HCT116 (cell line): Measurements from ENCODE around the gene GZMH. TPM values are rescaled to one million over a fixed set of nuclear protein-coding genes. Genes with fewer than 3 reads are reported as not detected.

Experiments
- ATAC-seq: fragments of 200-7000 bp; cut with Tn5 transposase; 2 replicates; pipeline ENCODE4 v1.9.1; 2020; ENCODE audit warnings: mild to moderate bottlenecking, moderate library complexity
- BruUV-seq: library from RNA; stranded (reverse); fragments of 400-500 nt; replicated peaks from 2 replicates; lab custom pipeline; 2021; lab: Mats Ljungman, UMichigan
- CTCF ChIA-PET: fragments of 300-600 bp; sonication (Branson Sonifier 250); formaldehyde crosslinking; loops from one replicate; lab custom pipeline; 2021; ENCODE audit warnings: antibody characterized with exemption; lab: Charles Lee
- POLR2A ChIA-PET: fragments of 300-600, 350-600 bp; sonication (Branson Sonifier 250); formaldehyde crosslinking; loops from one replicate; lab custom pipeline; 2021; ENCODE audit warnings: antibody characterized with exemption; lab: Charles Lee
- RAD21 ChIA-PET, 2 experiments: fragments of 300-600 bp; sonication (Branson Sonifier 250); formaldehyde crosslinking; loops; one replicate each; lab custom pipeline; 2023; ENCODE audit warnings: low total read pairs in 2 of 2; ENCODE audit not compliant: uncharacterized antibody in 2 of 2, unreplicated experiment in 2 of 2, low non-redundant PET in 1 of 2; lab: Charles Lee
- DNase-seq: peaks from one replicate; pipeline ENCODE4 v3.0.0-alpha.2; 2010; ENCODE audit warnings: low read depth, low spot score
- H2AFZ ChIP-seq: fragments of 200-600 bp; shearing (Covaris generic), sonication (generic); 2 replicates; pipeline ENCODE4 v1.6.1; 2017; ENCODE audit warnings: low read depth, mixed run types, mixed read lengths, antibody characterized with exemption, low read length; ENCODE audit not compliant: poor library complexity, severe bottlenecking
- H3K27ac ChIP-seq: 2 replicates; pipeline ENCODE4 v1.5.1; 2012; ENCODE audit warnings: low read depth, low read length
- H3K27me3 ChIP-seq: fragments of 200-600 bp; sonication (generic); 2 replicates; pipeline ENCODE4 v1.6.1; 2016; ENCODE audit warnings: mixed run types, low read length, mixed read lengths; ENCODE audit not compliant: insufficient read depth
- H3K36me3 ChIP-seq, 2 experiments: fragments of 200-500 bp in 1 of 2; fragments of 200-600 bp in 1 of 2; sonication (Bioruptor generic) in 1 of 2; sonication (generic) in 1 of 2; 2 replicates each; pipeline versions ENCODE4 v1.5.1 to v1.6.1; 2014 to 2016; ENCODE audit warnings: low read length in 2 of 2, inconsistent platforms in 1 of 2, mixed read lengths in 1 of 2, mixed run types in 1 of 2; ENCODE audit not compliant: insufficient read depth in 2 of 2, control insufficient read depth in 1 of 2
- H3K4me1 ChIP-seq, 2 experiments: fragments of 200-600 bp in 1 of 2; sonication (generic) in 1 of 2; 2 replicates each; pipeline versions ENCODE4 v1.5.1 to v1.6.1; 2012 to 2017; ENCODE audit warnings: low read length in 2 of 2, inconsistent platforms in 1 of 2, mild to moderate bottlenecking in 1 of 2, mixed read lengths in 1 of 2, mixed run types in 1 of 2, moderate library complexity in 1 of 2; ENCODE audit not compliant: insufficient read depth in 2 of 2, control insufficient read depth in 1 of 2
- H3K4me2 ChIP-seq: fragments of 200-600 bp; sonication (generic); 2 replicates; pipeline ENCODE4 v1.6.1; 2017; ENCODE audit warnings: mixed run types, low read length, mixed read lengths
- H3K4me3 ChIP-seq, 2 experiments: fragments of 200-600 bp in 1 of 2; sonication (generic) in 1 of 2; replicated peaks in 1 of 2; 2 replicates each; pipeline ENCODE4 v1.5.1; 2011 to 2016; ENCODE audit warnings: low read length in 2 of 2, control low read depth in 1 of 2, low read depth in 1 of 2, mild to moderate bottlenecking in 1 of 2, mixed read lengths in 1 of 2, mixed run types in 1 of 2
- H3K79me2 ChIP-seq: fragments of 200-600 bp; sonication (generic); 2 replicates; pipeline ENCODE4 v1.6.1; 2017; ENCODE audit warnings: mild to moderate bottlenecking, mixed run types, low read length, moderate library complexity, mixed read lengths; ENCODE audit not compliant: insufficient read depth
- H3K9ac ChIP-seq: fragments of 200-600 bp; sonication (generic); 2 replicates; pipeline ENCODE4 v1.6.1; 2016; ENCODE audit warnings: low read length, mixed read lengths
- H3K9me2 ChIP-seq: fragments of 200-600 bp; sonication (generic), shearing (Covaris generic); 2 replicates; pipeline ENCODE4 v1.6.1; 2017; ENCODE audit warnings: mixed run types, mild to moderate bottlenecking, moderate library complexity; ENCODE audit not compliant: insufficient read depth
- H3K9me3 ChIP-seq, 2 experiments: fragments of 200-500 bp in 1 of 2; fragments of 200-600 bp in 1 of 2; sonication (Bioruptor generic) in 1 of 2; sonication (generic) in 1 of 2; 2 replicates each; pipeline ENCODE4 v1.6.1; 2014 to 2017; ENCODE audit warnings: low read length in 2 of 2, mixed read lengths in 2 of 2, inconsistent platforms in 1 of 2, low read depth in 1 of 2, mild to moderate bottlenecking in 1 of 2, mixed run types in 1 of 2, moderate library complexity in 1 of 2; ENCODE audit not compliant: control insufficient read depth in 1 of 2, insufficient read depth in 1 of 2
- H4K20me1 ChIP-seq: fragments of 200-600 bp; sonication (generic), shearing (Covaris generic); 2 replicates; pipeline ENCODE4 v1.6.1; 2017; ENCODE audit warnings: mixed run types, mild to moderate bottlenecking, moderate library complexity; ENCODE audit not compliant: insufficient read depth
- CBX3 ChIP-seq: IDR thresholded peaks from 2 replicates; pipeline ENCODE4 v1.6.1; 2012; ENCODE audit warnings: low read depth
- CEBPB ChIP-seq: IDR thresholded peaks from 2 replicates; pipeline ENCODE4 v1.6.1; 2012; ENCODE audit warnings: low read depth
- ELF1 ChIP-seq: IDR thresholded peaks from 2 replicates; pipeline ENCODE4 v1.6.1; 2012; ENCODE audit warnings: low read depth, borderline replicate concordance
- EZH2phosphoT487 ChIP-seq: fragments of 200-600 bp; IDR thresholded peaks from 2 replicates; pipeline ENCODE4 v1.6.1; 2018; ENCODE audit warnings: antibody characterized with exemption, borderline replicate concordance
- POLR2A ChIP-seq: IDR thresholded peaks from 2 replicates; pipeline ENCODE4 v1.7.0; 2011; ENCODE audit warnings: borderline replicate concordance; ENCODE audit not compliant: insufficient read depth, insufficient read length; ENCODE audit errors: extremely low read depth
- SP1 ChIP-seq: IDR thresholded peaks from 2 replicates; pipeline ENCODE4 v1.6.1; 2012; ENCODE audit warnings: low read depth
- SRF ChIP-seq: IDR thresholded peaks from 2 replicates; pipeline ENCODE4 v1.6.1; 2012; ENCODE audit warnings: low read depth
- TCF7L2 ChIP-seq: IDR thresholded peaks from 2 replicates; pipeline ENCODE4 v1.7.0; 2011; ENCODE audit warnings: borderline replicate concordance, inconsistent platforms; ENCODE audit not compliant: insufficient read depth, insufficient read length; ENCODE audit errors: extremely low read depth
- ZNF274 ChIP-seq: fragments of 200-500 bp; sonication (Bioruptor generic); IDR thresholded peaks from 2 replicates; pipeline ENCODE4 v1.6.1; 2014; ENCODE audit warnings: mild to moderate bottlenecking, low read depth, low read length, inconsistent platforms
- intact Hi-C: fragments of 100-400 bp; cut with micrococcal nuclease; formaldehyde crosslinking; loops from 2 replicates; pipeline ENCODE4 v1.10.0; 2022
- total RNA-seq: library from RNA; stranded (reverse); gene quantifications from one replicate; pipeline ENCODE4 v1.2.1, GENCODE V29; 2021; ENCODE audit not compliant: unreplicated experiment
- TF ChIP-seq, protein P1 (sequence below), 3 experiments: fragments of 200-600 bp in 1 of 3; sonication (generic) in 1 of 3; IDR thresholded peaks in 2 of 3; conservative IDR thresholded peaks in 1 of 3; 2 replicates each; pipeline ENCODE4 v1.5.1; 2012 to 2017; ENCODE audit warnings: low read depth in 2 of 3, low read length in 2 of 3, antibody characterized with exemption in 1 of 3, borderline replicate concordance in 1 of 3, control low read depth in 1 of 3, mild to moderate bottlenecking in 1 of 3, mixed read lengths in 1 of 3, mixed run types in 1 of 3, moderate library complexity in 1 of 3; ENCODE audit not compliant: insufficient read depth in 1 of 3
- TF ChIP-seq, protein P2 (sequence below): IDR thresholded peaks from 2 replicates; pipeline ENCODE4 v1.6.1; 2012

The GZMH gene
- total RNA-seq, 1 experiment from 2014 or later, result not detected

DNA sequence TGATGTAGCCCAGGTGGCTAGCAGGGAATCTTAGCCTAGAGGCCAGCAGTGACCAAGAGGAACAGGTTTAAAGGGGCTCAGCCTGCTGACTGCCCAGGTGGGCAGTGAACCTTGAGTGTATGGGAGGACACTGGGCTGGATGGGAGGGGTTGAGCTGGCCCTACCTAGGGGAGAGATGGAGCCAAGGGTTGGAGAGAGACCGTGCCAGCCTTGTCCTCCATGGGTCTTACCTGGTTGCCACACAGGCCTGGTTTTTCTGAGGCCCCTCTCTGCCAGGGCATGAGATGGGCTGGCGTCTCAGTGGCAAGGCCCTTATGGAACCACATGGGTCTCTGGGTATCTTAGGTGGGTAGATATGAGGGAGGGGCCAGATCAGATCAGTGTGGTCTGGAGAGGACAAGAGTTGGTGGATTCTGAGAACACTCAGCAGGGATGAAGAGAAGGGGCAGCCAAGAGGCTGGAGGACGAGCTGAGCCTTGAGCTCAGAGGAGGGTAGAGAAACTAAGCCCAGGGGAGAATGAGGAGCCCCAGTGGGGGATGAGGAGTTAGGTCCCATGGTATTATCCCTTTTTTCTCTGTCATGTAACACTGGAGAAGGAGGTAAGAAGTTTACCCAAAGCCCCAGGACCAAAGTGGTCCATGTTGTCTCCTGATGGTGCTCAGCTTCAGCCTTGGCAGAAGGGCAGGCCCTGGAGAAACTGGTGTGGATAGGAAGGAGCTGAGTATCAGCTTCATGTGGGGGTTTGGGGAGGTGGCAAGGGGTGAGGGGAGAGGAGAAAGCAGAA is 20.8 kb upstream of the GZMH start:
- no peak for ATAC-seq
- POLR2A ChIA-PET, result no interaction called here
- CTCF ChIA-PET, result no interaction called here

More for the DNA sequence above, 20.8 kb upstream of the GZMH start:
- Histone ChIP-seq H2AFZ (no peak overlapping the region), H3K36me3 (no peaks in the 10 kb centered on the region), H3K9ac (no peak overlapping the region), H3K4me3 (no peak overlapping the region), H3K9me2 (no peaks in the 10 kb centered on the region), H3K4me1 (no peaks in the 10 kb centered on the region; a peak in 1 of 4 replicates), H4K20me1 (no peaks in the 10 kb centered on the region), H3K27me3 (no peaks in the 10 kb centered on the region), H3K27ac (no peak overlapping the region), H3K4me2 (no peak overlapping the region), H3K9me3 (no peaks in the 10 kb centered on the region), H3K79me2 (no peaks in the 10 kb centered on the region)
- intact Hi-C loops, result no loop called here
- no peak for DNase-seq
- no TSS peak for BruUV-seq
- RAD21 ChIA-PET, result no interaction called here
- TF ChIP-seq SP1 (no peak), TCF7L2 (no peak), CEBPB (no peak), POLR2A (no peak), ZNF274 (no peak), EZH2phosphoT487 (no peak), SRF (no peak), CBX3 (no peak), ELF1 (no peak)
- TF ChIP-seq, protein P1, sequence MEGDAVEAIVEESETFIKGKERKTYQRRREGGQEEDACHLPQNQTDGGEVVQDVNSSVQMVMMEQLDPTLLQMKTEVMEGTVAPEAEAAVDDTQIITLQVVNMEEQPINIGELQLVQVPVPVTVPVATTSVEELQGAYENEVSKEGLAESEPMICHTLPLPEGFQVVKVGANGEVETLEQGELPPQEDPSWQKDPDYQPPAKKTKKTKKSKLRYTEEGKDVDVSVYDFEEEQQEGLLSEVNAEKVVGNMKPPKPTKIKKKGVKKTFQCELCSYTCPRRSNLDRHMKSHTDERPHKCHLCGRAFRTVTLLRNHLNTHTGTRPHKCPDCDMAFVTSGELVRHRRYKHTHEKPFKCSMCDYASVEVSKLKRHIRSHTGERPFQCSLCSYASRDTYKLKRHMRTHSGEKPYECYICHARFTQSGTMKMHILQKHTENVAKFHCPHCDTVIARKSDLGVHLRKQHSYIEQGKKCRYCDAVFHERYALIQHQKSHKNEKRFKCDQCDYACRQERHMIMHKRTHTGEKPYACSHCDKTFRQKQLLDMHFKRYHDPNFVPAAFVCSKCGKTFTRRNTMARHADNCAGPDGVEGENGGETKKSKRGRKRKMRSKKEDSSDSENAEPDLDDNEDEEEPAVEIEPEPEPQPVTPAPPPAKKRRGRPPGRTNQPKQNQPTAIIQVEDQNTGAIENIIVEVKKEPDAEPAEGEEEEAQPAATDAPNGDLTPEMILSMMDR (IDR thresholded peaks at IDR 0.05 in 2 of 3, conservative IDR thresholded peaks at IDR 0.05 in 1 of 3; ENCODE audit: borderline replicate concordance in 1 of 3, insufficient read depth in 1 of 3, low read depth in 2 of 3, low read length in 2 of 3), result no peak
- TF ChIP-seq, protein P2, sequence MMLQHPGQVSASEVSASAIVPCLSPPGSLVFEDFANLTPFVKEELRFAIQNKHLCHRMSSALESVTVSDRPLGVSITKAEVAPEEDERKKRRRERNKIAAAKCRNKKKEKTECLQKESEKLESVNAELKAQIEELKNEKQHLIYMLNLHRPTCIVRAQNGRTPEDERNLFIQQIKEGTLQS, result no peak
- TF ChIP-seq, all 23 proteins: peak for 0
